Measurements from ENCODE around the gene ATP1A4.

- TF ChIP-seq MEIS2 (CRISPR knock-in tag; IDR thresholded peaks at IDR 0.05) (no peak), ZNF570 (CRISPR knock-in tag; IDR thresholded peaks at IDR 0.05; ENCODE audit: borderline replicate concordance) (no peak), CTCF (CRISPR knock-in tag; IDR thresholded peaks at IDR 0.05) (no peak), EP300 (IDR thresholded peaks at IDR 0.05; ENCODE audit: low read depth in 2 of 2, low read length in 2 of 2) (no peak), EP300 (CRISPR knock-in tag; IDR thresholded peaks at IDR 0.05; ENCODE audit: borderline replicate concordance) (no peak), MIER2 (CRISPR knock-in tag; IDR thresholded peaks at IDR 0.05) (no peak), ZNF530 (CRISPR knock-in tag; IDR thresholded peaks at IDR 0.05; ENCODE audit: low read depth) (no peak), IRF9 (CRISPR knock-in tag; IDR thresholded peaks at IDR 0.05; ENCODE audit: borderline replicate concordance) (no peak)
- TF ChIP-seq, protein P1, sequence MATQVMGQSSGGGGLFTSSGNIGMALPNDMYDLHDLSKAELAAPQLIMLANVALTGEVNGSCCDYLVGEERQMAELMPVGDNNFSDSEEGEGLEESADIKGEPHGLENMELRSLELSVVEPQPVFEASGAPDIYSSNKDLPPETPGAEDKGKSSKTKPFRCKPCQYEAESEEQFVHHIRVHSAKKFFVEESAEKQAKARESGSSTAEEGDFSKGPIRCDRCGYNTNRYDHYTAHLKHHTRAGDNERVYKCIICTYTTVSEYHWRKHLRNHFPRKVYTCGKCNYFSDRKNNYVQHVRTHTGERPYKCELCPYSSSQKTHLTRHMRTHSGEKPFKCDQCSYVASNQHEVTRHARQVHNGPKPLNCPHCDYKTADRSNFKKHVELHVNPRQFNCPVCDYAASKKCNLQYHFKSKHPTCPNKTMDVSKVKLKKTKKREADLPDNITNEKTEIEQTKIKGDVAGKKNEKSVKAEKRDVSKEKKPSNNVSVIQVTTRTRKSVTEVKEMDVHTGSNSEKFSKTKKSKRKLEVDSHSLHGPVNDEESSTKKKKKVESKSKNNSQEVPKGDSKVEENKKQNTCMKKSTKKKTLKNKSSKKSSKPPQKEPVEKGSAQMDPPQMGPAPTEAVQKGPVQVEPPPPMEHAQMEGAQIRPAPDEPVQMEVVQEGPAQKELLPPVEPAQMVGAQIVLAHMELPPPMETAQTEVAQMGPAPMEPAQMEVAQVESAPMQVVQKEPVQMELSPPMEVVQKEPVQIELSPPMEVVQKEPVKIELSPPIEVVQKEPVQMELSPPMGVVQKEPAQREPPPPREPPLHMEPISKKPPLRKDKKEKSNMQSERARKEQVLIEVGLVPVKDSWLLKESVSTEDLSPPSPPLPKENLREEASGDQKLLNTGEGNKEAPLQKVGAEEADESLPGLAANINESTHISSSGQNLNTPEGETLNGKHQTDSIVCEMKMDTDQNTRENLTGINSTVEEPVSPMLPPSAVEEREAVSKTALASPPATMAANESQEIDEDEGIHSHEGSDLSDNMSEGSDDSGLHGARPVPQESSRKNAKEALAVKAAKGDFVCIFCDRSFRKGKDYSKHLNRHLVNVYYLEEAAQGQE (IDR thresholded peaks at IDR 0.05; ENCODE audit: borderline replicate concordance in 1 of 2, low read depth in 1 of 2, low read length in 2 of 2): no peak
- TF ChIP-seq, protein P2, sequence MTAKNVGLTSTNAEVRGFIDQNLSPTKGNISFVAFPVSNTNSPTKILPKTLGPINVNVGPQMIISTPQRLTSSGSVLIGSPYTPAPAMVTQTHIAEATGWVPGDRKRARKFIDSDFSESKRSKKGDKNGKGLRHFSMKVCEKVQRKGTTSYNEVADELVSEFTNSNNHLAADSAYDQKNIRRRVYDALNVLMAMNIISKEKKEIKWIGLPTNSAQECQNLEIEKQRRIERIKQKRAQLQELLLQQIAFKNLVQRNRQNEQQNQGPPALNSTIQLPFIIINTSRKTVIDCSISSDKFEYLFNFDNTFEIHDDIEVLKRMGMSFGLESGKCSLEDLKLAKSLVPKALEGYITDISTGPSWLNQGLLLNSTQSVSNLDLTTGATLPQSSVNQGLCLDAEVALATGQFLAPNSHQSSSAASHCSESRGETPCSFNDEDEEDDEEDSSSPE (CRISPR knock-in tag; IDR thresholded peaks at IDR 0.05): no peak
Measured at GRCh38 chr1:160156361-160156760, 5.0 kb downstream of the ATP1A4 start.

Data from HepG2 (cell line).